ENCODE results near the gene TMEM263.
"Not testable (repeated sequence)": the region's sequence is repeated elsewhere in the genome, so short reads cannot be mapped to it uniquely, and the experiment has no call there.

TMEM263 gene

GRCh38 chr12:106914796-106915634 lies 40.7 kb upstream of the TMEM263 start:
- Histone ChIP-seq H3K4me3 (no peak overlapping the region), H3K9me3 (ENCODE audit: low read depth, low read length) (no peaks in the 10 kb centered on the region), H3K36me3 (ENCODE audit: insufficient read depth, low read length) (no peaks in the 10 kb centered on the region), H3K9ac (ENCODE audit: insufficient read length) (no peak overlapping the region), H3K27ac (no peak overlapping the region)
- DNase-seq (ENCODE audit: low read depth, low spot score), result no peak
- no peak for TF ChIP-seq FOXP2 (optimal IDR thresholded peaks at IDR 0.05; ENCODE audit: control extremely low read depth, extremely low read length, insufficient read depth)
- TF ChIP-seq POLR2AphosphoS5 (IDR thresholded peaks at IDR 0.05; ENCODE audit: borderline replicate concordance, low read depth, low read length), result no peak
- TF ChIP-seq EZH2 (IDR thresholded peaks at IDR 0.05), result no peak

- Histone ChIP-seq H3K9me3 (ENCODE audit: low read depth, low read length) (no peaks in the 10 kb centered on the region), H3K4me3 (no peak overlapping the region), H3K27ac (no peak overlapping the region), H3K36me3 (ENCODE audit: insufficient read depth, low read length) (no peaks in the 10 kb centered on the region), H3K9ac (ENCODE audit: insufficient read length) (no peak overlapping the region)
- no peak for DNase-seq (ENCODE audit: low read depth, low spot score)
- TF ChIP-seq EZH2 (IDR thresholded peaks at IDR 0.05), result no peak
- no peak for TF ChIP-seq FOXP2 (optimal IDR thresholded peaks at IDR 0.05; ENCODE audit: control extremely low read depth, extremely low read length, insufficient read depth)
- no peak for TF ChIP-seq POLR2AphosphoS5 (IDR thresholded peaks at IDR 0.05; ENCODE audit: borderline replicate concordance, low read depth, low read length)
Measured at GRCh38 chr12:106915635-106916026, 40.1 kb upstream of the TMEM263 start.

DNA sequence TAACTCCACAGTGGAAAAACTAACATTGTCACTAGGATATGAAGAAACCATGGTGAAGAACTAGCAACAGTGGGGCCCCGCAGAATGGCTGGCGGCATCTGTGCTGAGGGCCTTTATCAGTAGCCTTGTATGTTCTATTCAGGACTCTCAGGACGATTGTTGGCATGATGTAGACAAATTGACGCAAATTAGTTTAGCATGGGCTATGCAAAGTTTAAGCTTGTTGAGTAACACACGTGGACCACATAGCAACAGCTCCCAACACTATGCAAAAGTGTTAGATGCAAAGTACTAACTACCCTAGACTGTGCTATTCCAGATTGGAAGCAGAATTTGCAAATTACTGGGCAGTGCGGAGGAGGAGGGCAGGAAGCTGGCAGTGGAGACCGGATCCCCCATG lies 38.2 kb upstream of the TMEM263 start:
- no peak for DNase-seq (ENCODE audit: low read depth, low spot score)
- Histone ChIP-seq H3K4me3 (no peak overlapping the region), H3K9me3 (ENCODE audit: low read depth, low read length) (no peaks in the 10 kb centered on the region), H3K27ac (no peak overlapping the region), H3K36me3 (ENCODE audit: insufficient read depth, low read length) (no peaks in the 10 kb centered on the region), H3K9ac (ENCODE audit: insufficient read length) (no peak overlapping the region)
- TF ChIP-seq FOXP2 (optimal IDR thresholded peaks at IDR 0.05; ENCODE audit: control extremely low read depth, extremely low read length, insufficient read depth) (no peak), POLR2AphosphoS5 (IDR thresholded peaks at IDR 0.05; ENCODE audit: borderline replicate concordance, low read depth, low read length) (no peak), EZH2 (IDR thresholded peaks at IDR 0.05) (no peak)

- Histone ChIP-seq H3K4me3 (no peak overlapping the region), H3K9me3 (ENCODE audit: low read depth, low read length) (no peaks in the 10 kb centered on the region), H3K9ac (ENCODE audit: insufficient read length) (no peak overlapping the region), H3K27ac (0 out of 2 replicates have a peak overlapping the region, but pooled peaks have one; percentile 60), H3K36me3 (ENCODE audit: insufficient read depth, low read length) (no peaks in the 10 kb centered on the region)
- TF ChIP-seq FOXP2 (optimal IDR thresholded peaks at IDR 0.05; ENCODE audit: control extremely low read depth, extremely low read length, insufficient read depth), result no peak
- no peak for TF ChIP-seq EZH2 (IDR thresholded peaks at IDR 0.05)
- no peak for TF ChIP-seq POLR2AphosphoS5 (IDR thresholded peaks at IDR 0.05; ENCODE audit: borderline replicate concordance, low read depth, low read length)
- DNase-seq (ENCODE audit: low read depth, low spot score), result peak; percentile 32
Measured at GRCh38 chr12:106918746-106919145, 37.0 kb upstream of the TMEM263 start.

DNA sequence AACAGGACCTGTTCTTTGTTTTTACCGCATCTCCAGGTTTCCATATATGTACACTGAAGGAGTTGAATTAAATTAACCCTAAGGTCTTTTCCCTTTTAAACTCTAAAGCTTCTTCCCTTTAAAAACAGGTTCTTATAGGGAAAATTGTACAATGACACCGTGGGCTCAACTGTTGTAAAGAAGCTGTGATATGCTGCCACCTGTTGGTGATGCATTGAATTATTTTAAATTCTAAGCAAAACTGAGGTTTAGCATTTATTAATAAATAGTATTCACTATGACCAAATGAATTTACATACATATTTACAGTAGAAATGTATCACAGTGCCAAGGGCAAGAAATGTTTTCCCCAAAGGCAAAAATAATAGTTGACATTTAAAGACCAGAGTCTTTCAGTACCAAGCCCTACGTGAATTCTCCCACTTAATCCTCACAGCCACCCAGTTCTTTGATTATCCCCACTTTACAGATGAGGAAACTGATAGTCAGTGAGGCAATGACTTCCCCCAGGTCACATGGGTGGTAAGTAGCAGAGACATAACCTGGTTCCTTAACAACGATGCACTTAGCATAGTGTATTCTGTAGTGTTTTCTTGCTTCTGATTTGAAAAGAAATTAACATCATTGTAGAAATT lies 35.7 kb upstream of the TMEM263 start:
- Histone ChIP-seq H3K27ac (peak overlapping the region; percentile 60; the same call in 1 of the 2 replicates), H3K9me3 (ENCODE audit: low read depth, low read length) (no peaks in the 10 kb centered on the region), H3K36me3 (ENCODE audit: insufficient read depth, low read length) (no peaks in the 10 kb centered on the region), H3K9ac (ENCODE audit: insufficient read length) (no peak overlapping the region), H3K4me3 (no peak overlapping the region)
- DNase-seq (ENCODE audit: low read depth, low spot score), result peak; percentile 65
- no peak for TF ChIP-seq FOXP2 (optimal IDR thresholded peaks at IDR 0.05; ENCODE audit: control extremely low read depth, extremely low read length, insufficient read depth)

- not testable (repeated sequence) for H3K27ac ChIP-seq; H3K9ac ChIP-seq (ENCODE audit: insufficient read length); H3K4me3 ChIP-seq; DNase-seq (ENCODE audit: low read depth, low spot score); H3K36me3 ChIP-seq (ENCODE audit: insufficient read depth, low read length); H3K9me3 ChIP-seq (ENCODE audit: low read depth, low read length)
Measured at GRCh38 chr12:106921976-106922375, 33.7 kb upstream of the TMEM263 start.

DNA sequence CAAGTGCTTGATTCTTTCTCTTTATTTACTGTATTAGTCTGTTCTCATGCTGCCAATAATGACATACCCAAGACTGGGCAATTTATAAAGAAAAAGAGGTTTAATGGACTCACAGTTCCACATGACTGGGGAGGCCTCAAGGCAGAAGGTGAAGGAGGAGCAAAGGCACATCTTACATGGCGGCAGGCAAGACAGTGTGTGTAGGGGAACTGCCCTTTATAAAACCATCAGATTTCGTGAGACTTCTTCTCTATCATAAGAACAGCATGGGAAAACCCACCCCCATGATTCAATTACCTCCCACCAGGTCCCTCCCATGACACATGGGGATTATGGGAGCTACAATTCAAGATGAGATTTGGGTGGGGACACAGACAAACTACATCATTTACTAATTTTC lies 32.1 kb upstream of the TMEM263 start:
- H3K36me3 ChIP-seq (ENCODE audit: insufficient read depth, low read length); H3K9me3 ChIP-seq (ENCODE audit: low read depth, low read length); DNase-seq (ENCODE audit: low read depth, low spot score); H3K9ac ChIP-seq (ENCODE audit: insufficient read length); H3K27ac ChIP-seq; H3K4me3 ChIP-seq: not testable (repeated sequence)

DNA sequence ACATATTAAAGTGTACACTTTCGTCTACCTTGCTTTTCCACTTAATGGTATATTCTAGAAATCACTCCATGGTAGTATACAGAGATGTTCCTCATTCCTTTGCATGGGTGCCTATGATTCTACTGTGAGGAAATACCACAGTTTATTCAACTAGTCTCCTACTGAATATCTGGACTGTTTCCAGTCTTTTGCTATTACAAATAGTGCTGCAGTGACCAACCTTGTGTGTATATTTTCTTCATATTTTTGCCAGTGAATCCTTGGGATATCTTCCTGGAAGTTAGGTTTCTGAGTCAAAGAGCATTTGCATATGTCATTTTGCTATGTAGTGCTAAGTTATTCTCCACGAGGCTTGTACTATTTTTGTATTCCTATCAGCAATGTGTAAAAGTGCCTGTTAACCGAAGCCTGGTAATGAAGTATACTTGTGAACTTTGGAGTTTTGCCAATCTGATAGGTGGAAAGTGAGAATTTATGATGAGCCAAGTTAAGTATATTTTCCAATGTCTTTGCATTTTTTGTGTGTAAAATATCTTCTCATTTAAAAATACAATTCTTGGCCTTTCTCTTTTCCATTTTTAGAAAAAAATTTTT lies 31.3 kb upstream of the TMEM263 start:
- no peaks in the 10 kb centered on the region for H3K36me3 ChIP-seq (ENCODE audit: insufficient read depth, low read length)
- H3K4me3 ChIP-seq, result no peak overlapping the region
- no peak overlapping the region for H3K9ac ChIP-seq (ENCODE audit: insufficient read length)
- no peak overlapping the region for H3K27ac ChIP-seq
- TF ChIP-seq POLR2AphosphoS5 (IDR thresholded peaks at IDR 0.05; ENCODE audit: borderline replicate concordance, low read depth, low read length) (no peak), EZH2 (IDR thresholded peaks at IDR 0.05) (no peak), FOXP2 (optimal IDR thresholded peaks at IDR 0.05; ENCODE audit: control extremely low read depth, extremely low read length, insufficient read depth) (no peak)
- DNase-seq (ENCODE audit: low read depth, low spot score), result no peak
- no peaks in the 10 kb centered on the region for H3K9me3 ChIP-seq (ENCODE audit: low read depth, low read length)

- Histone ChIP-seq H3K36me3 (ENCODE audit: insufficient read depth, low read length) (no peaks in the 10 kb centered on the region), H3K27ac (no peak overlapping the region), H3K4me3 (no peak overlapping the region), H3K9ac (ENCODE audit: insufficient read length) (no peak overlapping the region), H3K9me3 (ENCODE audit: low read depth, low read length) (no peaks in the 10 kb centered on the region)
- no peak for DNase-seq (ENCODE audit: low read depth, low spot score)
- TF ChIP-seq EZH2 (IDR thresholded peaks at IDR 0.05) (no peak), POLR2AphosphoS5 (IDR thresholded peaks at IDR 0.05; ENCODE audit: borderline replicate concordance, low read depth, low read length) (no peak), FOXP2 (optimal IDR thresholded peaks at IDR 0.05; ENCODE audit: control extremely low read depth, extremely low read length, insufficient read depth) (no peak)
Measured at GRCh38 chr12:106926657-106927056, 29.1 kb upstream of the TMEM263 start.

Data from SK-N-MC (cell line).